Immature natural killer cell (primary cell): ENCODE results near the gene PSPN. TPM values are rescaled to one million over a fixed set of nuclear protein-coding genes. Genes with fewer than 3 reads are reported as not detected.
"Not testable (repeated sequence)": the region's sequence is repeated elsewhere in the genome, so short reads cannot be mapped to it uniquely, and the experiment has no call there.

Source experiments
- DNase-seq, 3 donors: peaks; one replicate each; pipeline ENCODE4 v3.0.0; 2022; ENCODE audit warnings: mixed read lengths in 1 of 3
- H3K27ac Mint-ChIP-seq, 6 donors: one replicate each; pipeline ENCODE4 v1.8.0; 2020; ENCODE audit warnings: mixed read lengths in 6 of 6, mild to moderate bottlenecking in 5 of 6, inconsistent platforms in 4 of 6, moderate library complexity in 3 of 6
- H3K27me3 Mint-ChIP-seq, 3 donors: one replicate each; pipeline ENCODE4 v1.8.0; 2020 to 2021; ENCODE audit warnings: low read depth in 3 of 3, mild to moderate bottlenecking in 3 of 3, mixed read lengths in 3 of 3, moderate library complexity in 3 of 3, inconsistent platforms in 1 of 3
- H3K36me3 Mint-ChIP-seq, 3 donors: one replicate each; pipeline ENCODE4 v1.8.0; 2020; ENCODE audit warnings: mixed read lengths in 3 of 3, inconsistent platforms in 2 of 3, mild to moderate bottlenecking in 2 of 3
- H3K4me1 Mint-ChIP-seq, 2 donors: one replicate each; pipeline ENCODE4 v1.8.0; 2020; ENCODE audit warnings: inconsistent platforms in 2 of 2, mild to moderate bottlenecking in 2 of 2, mixed read lengths in 2 of 2, moderate library complexity in 1 of 2
- H3K4me3 Mint-ChIP-seq, 5 donors: one replicate each; pipeline ENCODE4 v1.8.0; 2020; ENCODE audit warnings: mild to moderate bottlenecking in 5 of 5, mixed read lengths in 5 of 5, inconsistent platforms in 3 of 5, moderate library complexity in 3 of 5
- H3K9me3 Mint-ChIP-seq, 6 donors: one replicate each; pipeline ENCODE4 v1.8.0; 2020; ENCODE audit warnings: mild to moderate bottlenecking in 6 of 6, mixed read lengths in 6 of 6, inconsistent platforms in 4 of 6, moderate library complexity in 3 of 6
- polyA plus RNA-seq, 3 donors: library from polyadenylated mRNA; unstranded; fragments of 300-500 nt; fragmentation: Illumina TruSeq; gene quantifications; one replicate each; pipeline ENCODE4 v1.2.3, GENCODE V29; 2021

Gene PSPN
- polyA plus RNA-seq, 3 donors from 2014 or later: 0.28 to 0.73 (median 0.65) TPM

GRCh38 chr19:6413721-6414643 lies 38.2 kb upstream of the PSPN start:
- H3K9me3 Mint-ChIP-seq: no peaks in the 10 kb centered on the region
- no peak overlapping the region for H3K27ac Mint-ChIP-seq
- H3K4me1 Mint-ChIP-seq: no peaks in the 10 kb centered on the region

GRCh38 chr19:6413291-6413690 lies 37.6 kb upstream of the PSPN start:
- Mint-ChIP-seq H3K27me3 (peaks cover 0 to 2% (median 2%) of the 10 kb centered on the region in 3 donors), H3K4me1 (no peaks in the 10 kb centered on the region), H3K4me3 (no peak overlapping the region), H3K36me3 (peaks cover 0 to 7% (median 6%) of the 10 kb centered on the region in 3 donors), H3K27ac (no peak overlapping the region), H3K9me3 (no peaks in the 10 kb centered on the region)
- no peak for DNase-seq

More at GRCh38 chr19:6413721-6414643, 38.2 kb upstream of the PSPN start:
- Mint-ChIP-seq H3K4me3 (no peak overlapping the region), H3K36me3 (peaks cover 0 to 7% (median 6%) of the 10 kb centered on the region in 3 donors), H3K27me3 (peaks cover 0 to 2% (median 2%) of the 10 kb centered on the region in 3 donors)
- no peak for DNase-seq

GRCh38 chr19:6412447-6413091 lies 36.8 kb upstream of the PSPN start:
- Mint-ChIP-seq H3K4me1 (no peaks in the 10 kb centered on the region), H3K36me3 (peaks cover 0 to 7% (median 6%) of the 10 kb centered on the region in 3 donors)

DNA sequence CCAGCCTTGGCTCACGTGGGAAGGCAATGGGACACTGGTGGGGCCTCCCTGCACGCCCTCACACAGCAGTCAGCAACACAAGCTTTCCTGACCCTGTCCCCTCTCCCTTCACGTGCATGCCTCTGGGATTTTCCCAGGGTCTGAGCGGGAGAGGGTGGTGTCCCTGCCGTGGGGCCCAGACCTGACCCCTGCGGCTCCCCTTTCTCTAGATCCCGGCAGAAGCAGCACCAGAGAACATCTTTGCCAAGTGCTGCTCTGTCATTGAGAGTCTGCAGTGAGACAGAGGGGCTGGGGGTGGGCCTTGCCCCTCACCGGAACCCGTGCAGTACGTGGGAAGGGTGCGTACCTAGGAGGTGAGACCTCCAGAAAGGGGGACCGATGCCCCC lies 36.3 kb upstream of the PSPN start:
- peaks cover 0 to 2% (median 2%) of the 10 kb centered on the region in 3 donors for H3K27me3 Mint-ChIP-seq
- H3K9me3 Mint-ChIP-seq: no peaks in the 10 kb centered on the region
- H3K27ac Mint-ChIP-seq: no peak overlapping the region
- H3K4me3 Mint-ChIP-seq: no peak overlapping the region
- no peak for DNase-seq
- H3K4me1 Mint-ChIP-seq: no peaks in the 10 kb centered on the region
- H3K36me3 Mint-ChIP-seq: peaks cover 0 to 7% (median 6%) of the 10 kb centered on the region in 3 donors

More at GRCh38 chr19:6412447-6413091, 36.8 kb upstream of the PSPN start:
- no peaks in the 10 kb centered on the region for H3K9me3 Mint-ChIP-seq
- H3K27me3 Mint-ChIP-seq: peaks cover 0 to 2% (median 2%) of the 10 kb centered on the region in 3 donors
- H3K27ac Mint-ChIP-seq: no peak overlapping the region
- DNase-seq: no peak
- no peak overlapping the region for H3K4me3 Mint-ChIP-seq

DNA sequence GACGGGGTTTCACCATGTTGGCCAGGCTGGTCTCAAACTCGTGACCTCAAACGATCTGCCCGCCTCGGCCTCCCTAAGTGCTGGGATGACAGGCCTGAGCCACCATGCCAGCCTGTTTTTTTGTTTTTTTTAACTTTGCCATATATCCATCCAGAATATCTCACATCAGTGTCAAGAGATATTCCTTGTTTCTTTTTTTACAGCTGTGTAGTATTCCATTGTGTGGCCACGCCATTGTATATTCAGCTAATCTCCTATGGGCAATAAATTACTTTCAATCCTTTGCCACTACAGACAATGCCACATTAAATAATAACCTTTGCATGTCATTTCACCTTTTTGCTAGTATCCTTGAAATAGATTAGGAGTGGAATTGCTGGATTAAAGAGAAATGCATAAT lies 33.6 kb upstream of the PSPN start:
- no peak overlapping the region for H3K4me3 Mint-ChIP-seq
- DNase-seq: no peak
- no peak overlapping the region for H3K27ac Mint-ChIP-seq
- no peaks in the 10 kb centered on the region for H3K9me3 Mint-ChIP-seq
- peaks cover 0 to 7% (median 2%) of the 10 kb centered on the region in 3 donors for H3K36me3 Mint-ChIP-seq
- H3K4me1 Mint-ChIP-seq: no peaks in the 10 kb centered on the region
- peaks cover 0 to 2% (median 0%) of the 10 kb centered on the region in 3 donors for H3K27me3 Mint-ChIP-seq

DNA sequence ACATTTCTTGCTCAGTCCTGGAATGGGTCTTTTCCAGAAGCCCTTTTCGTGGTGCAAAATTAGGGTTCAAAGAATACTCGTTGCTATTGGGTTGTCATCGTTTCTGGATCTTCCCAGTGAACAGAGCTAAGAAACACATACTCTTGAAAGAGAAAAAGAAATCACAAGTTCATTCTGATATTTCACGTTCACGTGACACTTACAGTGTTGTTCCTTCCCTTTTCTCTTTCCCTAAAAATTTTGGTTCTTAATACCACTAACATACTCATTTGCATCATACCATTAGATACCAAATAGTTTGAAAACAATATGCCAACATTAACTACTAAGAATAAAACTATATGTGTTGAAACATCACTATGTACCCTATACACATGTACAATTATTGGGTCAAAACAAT lies 30.7 kb upstream of the PSPN start:
- no peak for DNase-seq
- H3K36me3 Mint-ChIP-seq: peaks cover 0 to 4% (median 0%) of the 10 kb centered on the region in 3 donors
- no peak overlapping the region for H3K27ac Mint-ChIP-seq
- peaks cover 0 to 2% (median 0%) of the 10 kb centered on the region in 3 donors for H3K27me3 Mint-ChIP-seq
- H3K4me3 Mint-ChIP-seq: no peak overlapping the region
- no peaks in the 10 kb centered on the region for H3K9me3 Mint-ChIP-seq
- H3K4me1 Mint-ChIP-seq: no peaks in the 10 kb centered on the region

GRCh38 chr19:6402837-6403608 lies 27.3 kb upstream of the PSPN start:
- Mint-ChIP-seq H3K27me3 (peaks cover 0 to 2% (median 0%) of the 10 kb centered on the region in 3 donors), H3K27ac (no peak overlapping the region), H3K4me3 (no peak overlapping the region), H3K9me3 (no peaks in the 10 kb centered on the region), H3K36me3 (peaks cover 0 to 4% (median 0%) of the 10 kb centered on the region in 3 donors), H3K4me1 (no peaks in the 10 kb centered on the region)
- DNase-seq: no peak

DNA sequence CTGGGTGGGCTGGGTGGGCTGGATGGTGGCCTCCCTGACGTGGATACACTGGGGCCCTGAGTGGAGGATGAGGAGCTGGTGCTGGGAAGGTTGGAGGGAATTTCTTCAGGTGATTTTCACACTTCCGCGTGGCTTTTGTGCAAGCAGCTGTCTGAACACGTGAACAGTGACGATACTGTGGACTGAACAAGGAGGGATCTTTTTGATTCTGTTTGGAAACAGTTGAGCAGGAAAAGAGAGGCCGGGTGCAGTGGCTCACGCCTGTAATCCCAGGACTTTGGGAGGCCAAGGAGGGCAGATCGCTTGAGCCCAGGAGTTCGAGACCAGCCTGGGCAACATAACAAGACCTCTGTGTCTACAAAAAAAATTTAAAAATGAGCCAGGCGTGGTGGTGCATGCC lies 26.3 kb upstream of the PSPN start:
- Mint-ChIP-seq H3K36me3 (peaks cover 0 to 4% (median 0%) of the 10 kb centered on the region in 3 donors), H3K4me1 (no peaks in the 10 kb centered on the region), H3K27me3 (peaks cover 0 to 2% (median 0%) of the 10 kb centered on the region in 3 donors), H3K9me3 (no peaks in the 10 kb centered on the region), H3K27ac (no peak overlapping the region), H3K4me3 (no peak overlapping the region)
- no peak for DNase-seq

- H3K36me3 Mint-ChIP-seq, H3K4me3 Mint-ChIP-seq, DNase-seq, H3K27ac Mint-ChIP-seq, H3K9me3 Mint-ChIP-seq, H3K27me3 Mint-ChIP-seq, H3K4me1 Mint-ChIP-seq: not testable (repeated sequence)
Observed at GRCh38 chr19:6400062-6400944, 24.6 kb upstream of the PSPN start.

DNA sequence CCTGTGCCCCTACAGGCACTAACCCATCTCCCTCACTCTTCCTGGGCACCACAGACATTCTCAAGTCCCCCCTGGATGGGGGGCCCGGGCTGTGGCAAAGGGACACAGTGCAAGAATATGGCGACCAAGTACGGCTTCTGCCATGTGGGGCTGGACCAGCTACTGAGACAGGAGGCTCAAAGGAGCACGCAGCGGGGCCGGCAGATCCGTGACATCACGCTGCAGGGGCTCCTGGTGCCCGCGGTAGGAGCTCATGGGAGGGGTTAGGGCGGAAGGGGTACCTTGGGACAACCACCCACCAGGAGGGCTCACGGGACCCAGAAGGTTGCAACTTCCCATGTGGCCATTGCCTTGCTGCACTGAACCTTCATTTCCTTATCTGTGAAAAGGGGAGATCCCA lies 20.6 kb upstream of the PSPN start:
- no peak for DNase-seq
- Mint-ChIP-seq H3K27me3 (peaks cover 9 to 11% (median 10%) of the 10 kb centered on the region in 3 donors), H3K36me3 (no peaks in the 10 kb centered on the region), H3K27ac (no peak overlapping the region), H3K4me3 (no peak overlapping the region), H3K4me1 (peaks cover 24 to 26% of the 10 kb centered on the region in 2 donors), H3K9me3 (no peaks in the 10 kb centered on the region)

DNA sequence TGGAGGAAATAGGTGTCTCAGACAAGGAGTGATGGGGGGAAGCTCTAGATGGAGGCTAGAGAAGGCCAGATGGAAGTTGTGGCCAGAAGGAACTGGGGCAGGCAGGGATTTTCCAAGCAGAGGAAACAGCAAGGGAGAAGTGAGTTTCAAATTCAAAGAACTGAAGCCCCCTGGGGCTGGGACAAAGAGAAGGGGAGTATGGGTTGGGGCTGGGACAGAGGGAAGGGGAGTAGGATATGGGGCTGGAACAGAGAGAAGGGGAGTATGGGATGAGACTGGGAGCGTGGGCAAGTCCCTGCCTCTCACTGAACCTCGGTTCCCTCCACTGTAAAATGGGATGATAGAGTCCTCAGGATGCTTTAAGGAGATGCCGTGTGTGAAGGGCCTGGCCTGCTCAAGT lies 19.1 kb upstream of the PSPN start:
- Mint-ChIP-seq H3K36me3 (peaks cover 0 to 4% (median 0%) of the 10 kb centered on the region in 3 donors), H3K9me3 (no peaks in the 10 kb centered on the region)

GRCh38 chr19:6393983-6394412 lies 18.3 kb upstream of the PSPN start:
- Mint-ChIP-seq H3K27ac (peak overlapping the region; percentile 95 to 98 (median 97)), H3K4me3 (peak overlapping the region; percentile 95 to 98 (median 97)), H3K27me3 (peaks cover 8 to 13% (median 9%) of the 10 kb centered on the region in 3 donors), H3K36me3 (peaks cover 0 to 4% (median 0%) of the 10 kb centered on the region in 3 donors), H3K9me3 (no peaks in the 10 kb centered on the region), H3K4me1 (peaks cover 29 to 30% of the 10 kb centered on the region in 2 donors)
- no peak for DNase-seq

More for the DNA sequence above, 19.1 kb upstream of the PSPN start:
- Mint-ChIP-seq H3K4me1 (peaks cover 29 to 30% of the 10 kb centered on the region in 2 donors), H3K27me3 (peaks cover 8 to 11% (median 9%) of the 10 kb centered on the region in 3 donors), H3K27ac (peak overlapping the region; percentile 57 to 98 (median 85)), H3K4me3 (peak overlapping the region; percentile 58 to 98 (median 97))
- no peak for DNase-seq
